Erythroblast (primary cell): Measurements from ENCODE around the gene COL9A3.

Source experiments
- DNase-seq, 2 experiments: peaks; one replicate each; lab custom pipeline; 2025; lab: John Stamatoyannopoulos, UW
- GATA1 ChIP-seq: IDR thresholded peaks from 2 replicates; pipeline ENCODE4 v1.6.1; 2011; ENCODE audit warnings: low read depth, mild to moderate bottlenecking, control low read depth, low read length, moderate library complexity
- POLR2A ChIP-seq: IDR thresholded peaks from 2 replicates; pipeline ENCODE4 v1.6.1; 2011; ENCODE audit warnings: mild to moderate bottlenecking, low read length

Gene COL9A3

GRCh38 chr20:62885046-62885895 is 68.4 kb downstream of the COL9A3 start:
- TF ChIP-seq GATA1 = no peak
- no peak for TF ChIP-seq POLR2A
- DNase-seq = no peak

- TF ChIP-seq POLR2A = no peak
- no peak for TF ChIP-seq GATA1
- DNase-seq = no peak
Measured at GRCh38 chr20:62885896-62886708, 69.3 kb downstream of the COL9A3 start.

GRCh38 chr20:62886709-62887058 is 69.8 kb downstream of the COL9A3 start:
- TF ChIP-seq POLR2A (no peak), GATA1 (no peak)
- DNase-seq = no peak

- no peak for DNase-seq
- no peak for TF ChIP-seq POLR2A
- TF ChIP-seq GATA1 = no peak
Measured at GRCh38 chr20:62887152-62887859, 70.5 kb downstream of the COL9A3 start.

GRCh38 chr20:62887860-62888239 is 71.0 kb downstream of the COL9A3 start:
- TF ChIP-seq GATA1 (no peak), POLR2A (no peak)

GRCh38 chr20:62888406-62888805 is 71.6 kb downstream of the COL9A3 start:
- DNase-seq = no peak
- TF ChIP-seq POLR2A (no peak), GATA1 (no peak)

More at GRCh38 chr20:62887860-62888239, 71.0 kb downstream of the COL9A3 start:
- no peak for DNase-seq

- TF ChIP-seq POLR2A (no peak), GATA1 (no peak)
- DNase-seq = no peak
Measured at GRCh38 chr20:62888910-62889309, 72.1 kb downstream of the COL9A3 start.

- no peak for DNase-seq
- TF ChIP-seq GATA1 (no peak), POLR2A (no peak)
Measured at GRCh38 chr20:62889411-62889810, 72.6 kb downstream of the COL9A3 start.

GRCh38 chr20:62889871-62890270 is 73.0 kb downstream of the COL9A3 start:
- TF ChIP-seq POLR2A = no peak
- no peak for TF ChIP-seq GATA1
- no peak for DNase-seq

- no peak for TF ChIP-seq POLR2A
- TF ChIP-seq GATA1 = no peak
- DNase-seq = no peak
Measured at GRCh38 chr20:62890444-62890843, 73.6 kb downstream of the COL9A3 start.
